Rectal smooth muscle tissue (tissue), 1 donor: ENCODE data around the gene MAPKAPK3.

ENCODE experiments used
- H3K27ac ChIP-seq: one replicate; pipeline ENCODE4 v1.7.0; 2013; ENCODE audit warnings: low read depth, low read length, inconsistent platforms
- H3K27me3 ChIP-seq: one replicate; pipeline ENCODE4 v1.7.0; 2013; ENCODE audit warnings: low read length; ENCODE audit not compliant: control insufficient read depth, insufficient read depth
- H3K36me3 ChIP-seq: one replicate; pipeline ENCODE4 v1.7.0; 2013; ENCODE audit warnings: low read length; ENCODE audit not compliant: control insufficient read depth, insufficient read depth
- H3K4me1 ChIP-seq: one replicate; pipeline ENCODE4 v1.7.0; 2013; ENCODE audit warnings: low read length; ENCODE audit not compliant: control insufficient read depth, insufficient read depth
- H3K4me3 ChIP-seq: one replicate; pipeline ENCODE4 v1.7.0; 2013; ENCODE audit warnings: low read length
- H3K9ac ChIP-seq: one replicate; pipeline ENCODE4 v1.7.0; 2013; ENCODE audit warnings: low read length

MAPKAPK3 gene

DNA sequence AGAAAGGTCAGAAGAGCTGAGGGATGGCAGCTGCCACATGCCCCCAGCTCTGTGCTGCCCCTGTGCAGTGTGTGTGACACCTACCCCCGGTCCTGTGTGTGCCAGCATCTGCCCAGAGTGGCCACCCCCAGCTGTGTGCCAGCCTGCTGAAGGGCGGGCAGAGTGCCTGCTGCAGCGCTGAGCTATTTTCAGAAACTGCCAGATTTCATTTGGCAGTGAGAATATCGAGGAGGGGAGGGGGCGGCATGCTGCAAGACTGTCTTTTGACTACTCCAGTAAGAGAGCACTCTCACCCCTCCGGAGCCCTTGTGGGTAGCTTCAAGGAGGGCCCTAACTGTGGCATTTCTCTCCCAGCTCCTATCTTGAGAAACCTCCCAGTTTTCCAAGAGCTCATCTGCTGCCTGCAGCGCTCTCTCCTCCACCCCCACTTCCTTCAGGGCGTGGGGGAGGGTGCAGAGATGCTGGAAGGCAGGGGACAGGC, 32.5 kb downstream of the MAPKAPK3 start:
- no peak overlapping the region for H3K27ac ChIP-seq
- H3K36me3 ChIP-seq, result peaks cover 10% of the 10 kb centered on the region
- H3K27me3 ChIP-seq, result no peaks in the 10 kb centered on the region
- no peaks in the 10 kb centered on the region for H3K4me1 ChIP-seq
- no peak overlapping the region for H3K4me3 ChIP-seq
- no peak overlapping the region for H3K9ac ChIP-seq

DNA sequence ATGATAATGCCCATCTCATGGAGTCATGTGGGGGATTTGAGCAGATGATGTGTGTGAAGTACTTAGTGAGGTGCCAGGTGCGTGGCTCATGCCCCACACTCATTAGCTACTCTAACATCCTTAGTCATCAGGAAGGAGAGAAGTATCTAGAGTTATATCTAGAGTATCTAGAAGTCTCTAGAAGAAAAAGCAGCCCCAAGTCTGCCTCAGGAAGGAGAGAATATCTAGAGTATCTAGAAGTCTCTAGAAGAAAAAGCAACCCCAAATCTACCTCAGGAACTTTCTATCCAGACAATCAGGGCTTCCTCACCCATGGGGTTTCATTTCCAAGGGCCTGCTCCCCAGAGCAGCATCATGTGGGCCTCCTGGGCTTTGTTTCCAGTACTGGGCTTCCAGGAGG, 33.1 kb downstream of the MAPKAPK3 start:
- peaks cover 10% of the 10 kb centered on the region for H3K36me3 ChIP-seq
- no peak overlapping the region for H3K9ac ChIP-seq
- no peaks in the 10 kb centered on the region for H3K27me3 ChIP-seq
- H3K27ac ChIP-seq, result no peak overlapping the region
- no peaks in the 10 kb centered on the region for H3K4me1 ChIP-seq
- no peak overlapping the region for H3K4me3 ChIP-seq

DNA sequence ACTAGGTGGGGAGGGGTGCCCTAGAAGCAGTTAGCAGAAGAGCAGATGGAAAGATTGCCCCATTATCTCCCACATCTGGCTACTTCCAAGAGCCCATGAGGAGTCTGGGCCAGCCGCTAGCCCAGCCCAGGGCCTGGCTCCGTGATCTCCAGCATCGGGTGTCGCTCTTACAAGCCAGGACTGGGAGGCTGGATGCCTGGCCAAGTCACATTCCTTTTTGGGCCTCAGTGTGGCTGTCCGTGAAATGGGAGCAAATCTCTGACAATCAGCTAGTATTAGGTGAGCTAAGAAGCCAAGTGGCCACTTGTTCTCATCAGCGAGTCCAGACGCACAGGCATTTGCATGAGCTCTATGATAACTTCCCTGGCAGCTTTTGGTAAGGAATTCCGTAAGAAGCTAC, 34.5 kb downstream of the MAPKAPK3 start:
- no peak overlapping the region for H3K9ac ChIP-seq
- peaks cover 10% of the 10 kb centered on the region for H3K36me3 ChIP-seq
- no peaks in the 10 kb centered on the region for H3K27me3 ChIP-seq
- H3K27ac ChIP-seq, result no peak overlapping the region
- no peak overlapping the region for H3K4me3 ChIP-seq
- H3K4me1 ChIP-seq, result no peaks in the 10 kb centered on the region

DNA sequence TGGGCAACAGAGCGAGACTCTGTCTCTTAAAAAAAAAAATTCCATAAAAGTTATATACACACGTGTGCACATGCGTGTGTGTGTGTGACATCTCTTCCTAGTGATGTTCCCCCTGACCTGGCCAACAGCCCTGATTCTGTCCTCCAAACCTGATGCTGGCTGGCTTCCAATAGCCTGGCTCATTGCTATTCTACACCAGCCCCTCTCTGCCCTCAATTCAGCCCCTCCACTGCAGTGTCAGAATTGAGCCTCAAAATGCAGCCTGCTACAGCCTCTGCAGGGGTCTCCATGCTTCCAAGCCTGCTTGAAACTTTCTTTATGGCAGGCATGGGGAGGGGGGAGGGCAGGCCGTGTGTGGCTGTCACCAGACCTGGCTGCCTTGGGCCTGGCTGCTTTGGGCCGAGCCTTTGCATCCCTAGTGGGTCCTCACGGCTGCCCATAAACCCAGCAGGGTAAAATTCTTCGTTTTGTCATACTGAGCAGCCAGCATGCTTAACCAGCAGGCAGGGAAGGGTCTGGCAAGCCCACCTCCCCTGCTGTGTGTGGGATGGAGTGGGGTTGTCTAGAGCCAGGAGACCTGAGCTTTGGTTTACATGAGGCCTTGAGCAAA, 35.1 kb downstream of the MAPKAPK3 start:
- Histone ChIP-seq H3K36me3 (peaks cover 8% of the 10 kb centered on the region), H3K4me1 (no peaks in the 10 kb centered on the region), H3K27me3 (no peaks in the 10 kb centered on the region), H3K4me3 (no peak overlapping the region), H3K27ac (no peak overlapping the region), H3K9ac (no peak overlapping the region)

DNA sequence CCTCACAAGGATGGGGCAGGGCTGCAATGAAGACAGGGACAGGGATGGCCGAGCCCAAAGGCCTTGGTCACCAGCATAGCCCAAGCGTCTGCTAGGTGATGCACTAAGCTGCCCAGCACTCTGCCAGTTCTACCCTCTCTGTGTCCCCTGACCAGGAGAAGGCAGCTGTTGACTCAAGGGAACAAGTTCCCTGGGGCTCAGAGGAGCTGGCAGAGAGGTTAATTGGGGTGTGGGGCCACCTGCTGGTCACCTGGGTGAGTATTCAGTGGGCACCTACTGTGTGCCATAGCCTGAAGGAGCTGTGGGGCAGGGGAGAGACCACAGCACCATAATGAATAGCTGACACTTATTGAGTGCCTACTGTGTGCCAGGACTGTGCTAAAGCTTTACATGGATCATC, 35.8 kb downstream of the MAPKAPK3 start:
- Histone ChIP-seq H3K36me3 (peaks cover 1% of the 10 kb centered on the region), H3K27me3 (no peaks in the 10 kb centered on the region), H3K4me1 (no peaks in the 10 kb centered on the region), H3K4me3 (no peak overlapping the region), H3K9ac (no peak overlapping the region), H3K27ac (no peak overlapping the region)

DNA sequence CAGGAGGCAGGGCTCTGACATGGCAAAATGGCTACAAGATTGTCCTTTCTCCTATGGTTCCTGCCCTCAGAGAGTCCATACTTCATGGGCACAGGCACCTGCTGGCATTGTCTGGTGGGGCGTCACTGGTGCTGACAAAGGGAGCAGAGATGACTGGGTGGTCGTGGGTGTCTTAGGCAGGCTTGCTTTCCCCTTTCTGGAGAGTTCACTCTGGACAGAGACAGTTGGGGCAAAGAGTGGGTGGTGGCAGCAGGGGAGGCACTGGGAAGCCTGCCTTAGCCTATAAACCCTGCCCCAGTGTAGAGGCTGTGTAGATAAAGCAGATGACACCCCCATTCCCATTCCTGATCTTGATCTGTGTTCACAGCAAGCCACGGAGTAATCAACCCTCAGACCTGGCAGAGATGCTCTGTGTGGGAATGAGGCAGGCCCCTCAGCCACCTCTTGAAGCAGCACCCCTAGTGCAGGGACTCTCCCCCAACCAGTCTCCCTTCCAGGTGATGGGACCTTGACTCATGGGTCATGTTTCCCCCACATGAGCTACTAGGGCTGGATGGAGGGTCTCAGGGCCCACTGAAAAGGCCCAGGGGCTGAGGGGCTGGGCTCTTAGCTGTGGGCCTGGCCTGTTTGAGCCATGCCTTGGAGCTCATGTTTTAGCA, 37.1 kb downstream of the MAPKAPK3 start:
- Histone ChIP-seq H3K9ac (no peak overlapping the region), H3K27ac (no peak overlapping the region), H3K4me1 (no peaks in the 10 kb centered on the region), H3K27me3 (no peaks in the 10 kb centered on the region), H3K36me3 (no peaks in the 10 kb centered on the region), H3K4me3 (no peak overlapping the region)

DNA sequence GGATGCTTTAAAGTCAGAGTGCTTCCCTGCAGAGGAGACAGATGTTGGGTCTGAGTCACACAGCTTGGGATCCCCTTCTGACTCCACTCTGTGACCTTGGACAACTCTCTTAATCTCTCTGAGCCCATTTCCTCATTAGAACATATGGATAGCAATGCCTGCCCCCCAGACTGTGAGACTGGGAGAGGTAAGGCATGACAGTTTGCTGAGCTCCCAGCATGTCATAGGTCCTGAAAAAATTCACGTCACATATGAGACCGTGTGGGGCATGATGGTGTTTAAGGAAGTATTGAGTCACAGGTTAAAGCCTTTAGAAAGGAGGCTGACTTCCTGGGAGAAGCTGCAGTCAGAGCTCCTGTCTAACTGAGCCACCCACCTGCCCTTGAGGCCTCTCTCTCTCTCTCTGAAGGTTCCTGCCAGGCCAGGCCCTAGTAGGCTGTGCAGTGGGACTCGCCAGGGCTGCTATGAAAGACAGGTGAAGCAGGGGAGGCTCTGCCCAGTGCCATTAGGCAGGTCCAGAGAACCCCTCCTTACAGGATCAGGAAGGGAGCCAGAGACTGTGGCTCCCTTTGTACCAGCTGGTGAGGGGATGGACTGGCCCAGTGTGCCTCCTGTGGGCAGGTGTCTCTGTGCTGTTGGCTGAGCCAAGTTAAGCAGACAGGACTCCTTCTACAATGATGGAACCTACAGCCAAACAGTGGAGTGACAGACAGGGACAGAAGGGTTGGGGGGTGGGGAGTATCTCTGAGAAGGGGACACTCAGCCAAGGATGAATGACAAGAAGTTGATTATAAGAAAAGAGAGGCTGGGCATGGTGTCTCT, 38.3 kb downstream of the MAPKAPK3 start:
- no peak overlapping the region for H3K4me3 ChIP-seq
- H3K9ac ChIP-seq, result no peak overlapping the region
- no peak overlapping the region for H3K27ac ChIP-seq
- no peaks in the 10 kb centered on the region for H3K36me3 ChIP-seq
- H3K27me3 ChIP-seq, result no peaks in the 10 kb centered on the region
- no peaks in the 10 kb centered on the region for H3K4me1 ChIP-seq

DNA sequence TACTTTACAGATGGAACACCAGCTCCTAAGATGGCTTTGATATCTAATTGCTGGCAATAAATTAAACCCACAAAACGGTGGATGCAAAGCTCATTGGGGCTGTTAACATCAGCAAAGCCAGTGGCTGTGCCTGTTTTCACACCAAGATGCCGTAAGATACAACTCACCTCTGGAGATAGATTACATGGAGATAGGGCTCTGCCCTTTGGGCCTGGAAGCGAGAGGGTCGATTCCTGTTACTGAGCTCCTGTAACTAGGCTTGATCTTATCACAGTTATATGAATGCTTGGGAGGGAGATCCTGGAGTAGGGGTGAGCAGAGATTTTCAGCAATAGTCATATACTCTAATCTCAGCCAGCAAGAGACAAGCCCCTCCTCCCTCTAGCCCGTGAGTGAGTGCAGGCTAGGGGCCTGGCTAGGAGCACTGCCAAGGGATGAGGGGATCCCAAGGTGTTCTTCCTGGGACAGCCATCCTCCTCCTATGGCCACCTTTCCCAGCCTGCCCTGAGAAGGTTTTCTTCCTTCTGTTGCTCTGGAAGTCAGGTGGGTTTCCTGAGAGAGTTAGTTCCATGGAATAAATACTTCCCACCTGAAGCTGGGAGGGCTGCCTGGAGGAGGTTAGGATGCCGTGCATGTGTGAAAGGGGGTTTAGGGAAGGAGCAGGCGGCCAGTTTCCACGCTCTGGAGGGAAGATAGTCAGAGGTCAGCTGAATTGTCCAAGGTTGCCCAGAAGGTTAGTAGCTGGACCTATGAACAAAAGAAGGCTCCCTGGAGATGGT, 39.7 kb downstream of the MAPKAPK3 start:
- no peaks in the 10 kb centered on the region for H3K27me3 ChIP-seq
- no peak overlapping the region for H3K27ac ChIP-seq
- H3K4me3 ChIP-seq, result no peak overlapping the region
- no peaks in the 10 kb centered on the region for H3K36me3 ChIP-seq
- H3K9ac ChIP-seq, result no peak overlapping the region
- no peaks in the 10 kb centered on the region for H3K4me1 ChIP-seq

DNA sequence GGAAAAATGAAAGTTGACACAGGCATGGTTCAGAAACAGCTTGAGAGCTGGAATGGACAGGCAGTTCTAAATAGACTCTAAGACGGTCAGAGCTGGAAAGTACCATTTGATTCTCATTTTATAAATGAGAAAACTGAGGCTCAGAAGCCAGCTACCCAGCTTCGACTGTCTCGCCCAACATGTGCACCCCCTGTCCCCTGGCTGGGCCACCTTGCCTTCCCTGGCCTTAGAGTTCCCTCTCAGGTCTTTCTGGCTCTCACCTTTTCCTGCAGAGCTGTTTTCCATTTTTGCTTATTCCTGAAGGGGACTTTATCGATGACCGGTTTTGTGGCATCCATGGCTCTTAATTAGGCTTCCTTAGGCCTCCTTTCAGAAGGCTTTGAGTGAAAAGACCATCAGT, 40.5 kb downstream of the MAPKAPK3 start:
- no peaks in the 10 kb centered on the region for H3K4me1 ChIP-seq
- H3K27me3 ChIP-seq, result no peaks in the 10 kb centered on the region
- no peak overlapping the region for H3K27ac ChIP-seq
- no peaks in the 10 kb centered on the region for H3K36me3 ChIP-seq
- H3K9ac ChIP-seq, result no peak overlapping the region
- H3K4me3 ChIP-seq, result no peak overlapping the region

DNA sequence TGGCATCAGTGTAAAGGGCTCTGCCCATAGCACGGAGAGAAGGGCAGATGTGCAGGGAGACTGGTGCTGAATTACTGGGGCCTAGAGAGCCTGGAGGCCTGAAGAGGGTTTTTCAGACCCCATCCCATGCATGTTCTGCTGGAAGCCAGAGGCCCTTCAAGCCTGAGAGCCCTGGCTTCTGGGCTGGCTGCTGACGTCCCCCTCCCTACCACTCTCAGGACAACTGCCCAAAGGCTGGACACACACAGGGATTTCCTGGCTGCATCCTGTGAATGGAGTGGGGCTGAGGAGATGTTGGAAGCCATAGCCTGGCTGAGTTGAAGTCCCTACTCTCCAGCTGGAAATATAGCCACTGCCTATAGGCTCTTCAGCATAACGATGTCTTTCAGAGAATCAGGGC, 40.9 kb downstream of the MAPKAPK3 start:
- H3K9ac ChIP-seq, result no peak overlapping the region
- H3K4me1 ChIP-seq, result no peaks in the 10 kb centered on the region
- H3K27ac ChIP-seq, result no peak overlapping the region
- no peaks in the 10 kb centered on the region for H3K36me3 ChIP-seq
- no peak overlapping the region for H3K4me3 ChIP-seq
- H3K27me3 ChIP-seq, result no peaks in the 10 kb centered on the region

DNA sequence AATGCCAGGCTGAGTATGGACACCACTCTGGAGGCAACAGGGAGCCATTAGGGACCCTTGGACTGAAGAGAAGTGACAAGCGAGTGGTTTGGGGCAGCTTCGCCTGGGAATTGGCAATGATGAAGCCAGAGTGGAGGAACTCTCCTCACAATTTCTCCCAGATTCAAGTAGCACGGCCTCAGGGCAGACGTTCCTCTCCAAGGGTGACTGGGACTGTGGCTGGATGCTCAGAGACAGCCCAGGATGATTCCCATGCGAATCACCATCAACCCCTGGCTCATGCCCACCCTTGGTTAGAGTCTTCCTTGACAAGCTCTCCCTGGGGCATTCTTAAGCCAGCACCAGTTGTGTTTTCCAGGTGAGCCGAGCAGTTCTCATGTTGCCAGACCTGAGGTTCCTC, 41.5 kb downstream of the MAPKAPK3 start:
- Histone ChIP-seq H3K36me3 (no peaks in the 10 kb centered on the region), H3K9ac (no peak overlapping the region), H3K27ac (no peak overlapping the region), H3K4me1 (no peaks in the 10 kb centered on the region), H3K27me3 (no peaks in the 10 kb centered on the region), H3K4me3 (no peak overlapping the region)

DNA sequence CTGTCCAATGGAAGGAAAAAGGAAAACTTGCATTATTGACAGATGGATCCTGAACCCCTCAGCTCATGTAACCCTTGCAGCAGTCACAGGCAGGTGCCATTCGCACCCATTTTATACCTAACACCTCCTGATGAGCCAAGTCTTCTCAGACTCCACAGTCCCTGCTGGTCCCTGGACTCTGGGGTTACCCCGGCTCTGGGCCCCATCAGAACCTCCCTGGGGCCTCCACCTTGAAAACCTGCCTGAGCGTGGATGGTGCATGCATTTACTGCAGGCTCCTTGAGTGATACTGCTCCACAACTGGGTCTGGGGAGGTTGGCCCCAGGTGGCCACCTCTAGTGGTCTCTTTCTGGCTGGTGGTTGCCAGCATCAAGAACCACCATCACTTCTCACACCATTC, 41.9 kb downstream of the MAPKAPK3 start:
- Histone ChIP-seq H3K36me3 (no peaks in the 10 kb centered on the region), H3K9ac (no peak overlapping the region), H3K4me1 (no peaks in the 10 kb centered on the region), H3K4me3 (no peak overlapping the region), H3K27ac (no peak overlapping the region), H3K27me3 (no peaks in the 10 kb centered on the region)
